HFFc6 (cell line): ENCODE measurements around the gene CCDC9B. TPM values are rescaled to one million over a fixed set of nuclear protein-coding genes. Genes with fewer than 3 reads are reported as not detected.

Source experiments
- DNase-seq: peaks from one replicate; pipeline ENCODE4 v3.0.0-alpha.2; 2018
- H3K27ac Mint-ChIP-seq: 2 replicates; pipeline ENCODE4 v1.8.0; 2020; ENCODE audit warnings: mild to moderate bottlenecking, mixed read lengths
- H3K27me3 Mint-ChIP-seq: 2 replicates; pipeline ENCODE4 v1.8.0; 2021; ENCODE audit warnings: mild to moderate bottlenecking, moderate library complexity, mixed read lengths; ENCODE audit not compliant: insufficient read depth
- H3K36me3 Mint-ChIP-seq: 2 replicates; pipeline ENCODE4 v1.8.0; 2021; ENCODE audit warnings: low read depth, mixed read lengths
- H3K4me1 Mint-ChIP-seq: 2 replicates; pipeline ENCODE4 v1.8.0; 2020; ENCODE audit warnings: low read depth, mixed read lengths
- H3K4me3 Mint-ChIP-seq: 2 replicates; pipeline ENCODE4 v1.8.0; 2020; ENCODE audit warnings: mild to moderate bottlenecking, moderate library complexity, mixed read lengths
- H3K9me3 Mint-ChIP-seq: 2 replicates; pipeline ENCODE4 v1.8.0; 2020; ENCODE audit warnings: mild to moderate bottlenecking, mixed read lengths
- CTCF ChIP-seq: fragments of 200-600 bp; sonication (generic); IDR thresholded peaks from 2 replicates; pipeline ENCODE4 v1.5.0; 2021; ENCODE audit warnings: antibody characterized with exemption, mild to moderate bottlenecking
- total RNA-seq, 6 experiments: library from RNA; stranded (reverse); fragmentation: NEBNext Ultra II Directional; extraction: Animal tissue kit (Norgen Biotek cat#: 25700); gene quantifications; 2 replicates in 1 of 6; 3 replicates in 5 of 6; pipeline ENCODE4 v1.2.3, GENCODE V29; 2021

Gene CCDC9B
- total RNA-seq, 6 experiments from 2014 or later = 54.3 to 92.3 (median 57.9) TPM

DNA sequence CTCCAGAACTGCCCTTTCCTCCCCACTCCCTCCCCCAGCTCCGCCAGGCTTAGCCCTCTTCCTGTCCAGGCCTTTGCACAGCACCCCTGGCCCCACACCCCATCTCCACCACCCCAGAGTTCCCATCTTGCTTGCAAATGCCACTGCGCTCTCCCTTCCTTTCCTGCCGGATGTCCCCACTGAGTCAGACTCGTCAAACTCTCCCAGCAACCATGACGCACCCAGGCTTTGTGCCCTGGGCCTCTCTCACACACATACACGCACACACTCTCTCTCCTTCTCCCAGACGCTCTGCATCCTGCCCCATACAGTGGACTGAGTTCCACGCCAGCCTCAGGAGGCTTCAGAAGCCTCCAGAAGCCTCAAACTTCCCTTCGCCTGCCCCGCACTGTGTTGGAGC lies 2.8 kb upstream of the CCDC9B start:
- peak; percentile 89 for DNase-seq
- H3K36me3 Mint-ChIP-seq = 0 out of 2 replicates have a peak, but pooled peaks cover 4% of the 10 kb centered on the region

GRCh38 chr15:40342416-40343320 lies 1.9 kb upstream of the CCDC9B start:
- H3K4me3 Mint-ChIP-seq = no peak overlapping the region
- no peak for TF ChIP-seq CTCF
- peaks cover 12% of the 10 kb centered on the region; the same call in 1 of the 2 replicates for H3K36me3 Mint-ChIP-seq
- H3K27me3 Mint-ChIP-seq = peaks cover 4% of the 10 kb centered on the region
- H3K27ac Mint-ChIP-seq = peak overlapping the region; percentile 80
- H3K4me1 Mint-ChIP-seq = peaks cover 67% of the 10 kb centered on the region
- DNase-seq = peak; percentile 29
- H3K9me3 Mint-ChIP-seq = no peaks in the 10 kb centered on the region

More for the DNA sequence above, 2.8 kb upstream of the CCDC9B start:
- Mint-ChIP-seq H3K4me3 (peak overlapping the region; percentile 8; the same call in 1 of the 2 replicates), H3K27me3 (peaks cover 4% of the 10 kb centered on the region), H3K4me1 (peaks cover 59% of the 10 kb centered on the region), H3K27ac (peak overlapping the region; percentile 80), H3K9me3 (no peaks in the 10 kb centered on the region)
- TF ChIP-seq CTCF = no peak

DNA sequence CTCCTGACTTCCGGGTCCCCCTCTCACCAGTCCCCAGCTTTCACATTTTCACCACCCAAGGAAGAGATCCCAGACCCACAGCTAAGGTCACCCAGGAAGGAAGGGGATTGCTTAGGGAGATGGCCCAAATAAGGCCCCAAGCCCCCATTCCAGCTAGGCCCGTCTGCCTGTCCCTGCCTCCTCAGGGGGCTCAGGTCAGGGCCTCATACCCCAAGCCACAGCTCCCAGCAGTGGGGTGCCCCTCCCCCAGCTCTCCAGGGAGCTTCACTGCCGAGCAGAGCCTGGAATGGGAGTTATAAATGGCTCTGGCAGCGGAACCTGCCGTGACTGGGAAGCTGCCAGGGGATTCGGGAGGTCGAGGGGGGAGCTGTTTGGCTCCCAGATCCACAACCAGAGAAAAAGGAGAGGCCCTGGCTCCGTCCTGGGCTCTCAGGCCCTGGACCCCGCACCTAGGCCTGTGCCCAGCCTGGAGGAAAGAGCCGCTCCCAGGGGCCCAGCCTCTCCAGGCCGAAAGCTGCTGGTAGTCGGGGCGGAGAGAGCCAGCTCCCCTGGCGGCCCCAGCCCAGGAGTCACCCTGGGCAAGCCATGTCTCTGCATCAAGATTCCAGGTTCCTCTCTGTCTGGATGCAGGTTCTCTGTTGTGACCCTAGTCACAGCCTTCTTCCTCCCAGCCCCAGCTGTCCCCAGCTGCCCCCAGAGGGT lies 550 bp downstream of the CCDC9B start:
- DNase-seq = peak; percentile 26
- Mint-ChIP-seq H3K36me3 (peaks cover 12% of the 10 kb centered on the region; the same call in 1 of the 2 replicates), H3K4me3 (peak overlapping the region; percentile 87)

GRCh38 chr15:40339621-40339945 lies 1.2 kb downstream of the CCDC9B start:
- no peaks in the 10 kb centered on the region for H3K9me3 Mint-ChIP-seq
- TF ChIP-seq CTCF = peak; percentile 36; the same call in 1 of the 2 replicates
- H3K4me1 Mint-ChIP-seq = peaks cover 72% of the 10 kb centered on the region
- H3K27ac Mint-ChIP-seq = peak overlapping the region; percentile 97
- peaks cover 12% of the 10 kb centered on the region; the same call in 1 of the 2 replicates for H3K36me3 Mint-ChIP-seq
- H3K27me3 Mint-ChIP-seq = peaks cover 2% of the 10 kb centered on the region
- H3K4me3 Mint-ChIP-seq = peak overlapping the region; percentile 87
- no peak for DNase-seq

More for the DNA sequence above, 550 bp downstream of the CCDC9B start:
- Mint-ChIP-seq H3K9me3 (no peaks in the 10 kb centered on the region), H3K4me1 (peaks cover 72% of the 10 kb centered on the region), H3K27ac (peak overlapping the region; percentile 97), H3K27me3 (peaks cover 2% of the 10 kb centered on the region)
- TF ChIP-seq CTCF = no peak

DNA sequence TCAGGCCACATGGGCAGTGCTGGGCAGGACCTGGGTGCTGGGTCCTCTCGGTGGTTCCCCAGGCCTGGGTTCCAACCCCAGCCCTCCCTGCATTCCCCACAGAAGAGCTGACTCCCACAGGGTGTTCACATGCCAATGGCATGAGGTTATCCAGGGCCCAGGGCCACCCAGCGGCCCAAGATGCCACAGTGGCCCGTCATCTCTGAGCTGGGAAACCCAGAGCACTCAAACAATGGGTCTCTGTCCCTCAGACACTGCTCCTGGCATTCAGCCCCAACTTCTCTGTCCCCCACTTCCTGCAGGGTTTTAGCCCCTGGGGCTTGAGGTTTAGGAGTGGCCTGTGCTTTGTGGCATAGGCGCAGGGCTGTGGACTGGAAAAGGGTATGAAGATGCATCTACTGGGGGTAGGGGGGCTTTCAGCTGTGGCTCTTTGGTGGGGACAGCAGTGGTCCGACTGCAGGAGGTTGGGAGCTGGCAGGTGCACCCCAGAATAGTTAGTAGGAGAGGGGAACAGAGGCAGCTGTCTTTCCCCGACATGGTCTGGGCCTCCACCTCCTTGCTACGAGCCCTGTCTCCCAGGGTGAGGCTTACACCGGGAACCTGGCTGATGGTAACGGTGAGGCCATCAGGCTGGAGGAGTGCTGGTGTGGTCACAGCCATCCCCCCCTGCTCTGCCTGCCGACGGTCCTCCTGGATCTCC lies 1.7 kb downstream of the CCDC9B start:
- peak; percentile 92 for DNase-seq
- Mint-ChIP-seq H3K4me3 (peak overlapping the region; percentile 87), H3K36me3 (peaks cover 15% of the 10 kb centered on the region; the same call in 1 of the 2 replicates), H3K27me3 (peaks cover 3% of the 10 kb centered on the region), H3K27ac (peak overlapping the region; percentile 97), H3K4me1 (peaks cover 72% of the 10 kb centered on the region), H3K9me3 (no peaks in the 10 kb centered on the region)
- no peak for TF ChIP-seq CTCF
